Tibial nerve (tissue), 4 donors: ENCODE results near the gene ARHGEF28.

Experiments used
- CTCF ChIP-seq, 5 experiments: fragments of 200-600 bp in 3 of 5; fragments of 450-650 bp in 2 of 5; sonication (generic) in 3 of 5; IDR thresholded peaks; one replicate each; pipeline ENCODE4 v1.5.1; 2016 to 2019; ENCODE audit warnings: antibody characterized with exemption in 5 of 5, mild to moderate bottlenecking in 3 of 5, moderate library complexity in 2 of 5
- EP300 ChIP-seq, 2 donors: sonication (generic); formaldehyde crosslinking; IDR thresholded peaks; one replicate each; pipeline ENCODE4 v1.6.1; 2017; ENCODE audit warnings: antibody characterized with exemption in 2 of 2, mild to moderate bottlenecking in 1 of 2

GRCh38 chr5:73706963-73707362, 81.0 kb downstream of the ARHGEF28 start:
- TF ChIP-seq CTCF (IDR thresholded peaks at IDR 0.05) (no peak), EP300 (IDR thresholded peaks at IDR 0.05) (no peak)
